ENCODE results near the gene CCL17.
"Not testable (repeated sequence)": the region's sequence is repeated elsewhere in the genome, so short reads cannot be mapped to it uniquely, and the experiment has no call there.

Gene CCL17

DNA sequence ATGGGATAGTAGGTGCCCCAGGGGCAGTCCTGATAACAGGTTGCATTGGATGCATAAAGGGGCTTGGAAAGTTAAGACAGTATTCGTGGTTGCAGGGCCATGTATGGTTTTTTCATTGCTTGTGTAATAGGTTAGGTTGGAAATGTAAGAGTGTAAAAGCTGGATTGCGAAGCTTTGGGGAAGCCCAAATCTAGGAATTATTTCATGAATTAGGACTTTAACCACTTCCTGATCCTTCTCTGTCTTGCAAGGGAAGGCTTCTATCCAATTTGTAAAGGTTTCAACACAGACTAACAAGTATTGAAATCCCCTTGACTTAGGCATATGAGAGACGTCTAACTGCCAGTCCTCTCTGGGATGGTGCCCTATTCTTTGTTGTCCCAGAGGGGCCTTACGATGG is 7.8 kb upstream of the CCL17 start:
- no peak for DNase-seq (ENCODE audit: low read depth)

DNA sequence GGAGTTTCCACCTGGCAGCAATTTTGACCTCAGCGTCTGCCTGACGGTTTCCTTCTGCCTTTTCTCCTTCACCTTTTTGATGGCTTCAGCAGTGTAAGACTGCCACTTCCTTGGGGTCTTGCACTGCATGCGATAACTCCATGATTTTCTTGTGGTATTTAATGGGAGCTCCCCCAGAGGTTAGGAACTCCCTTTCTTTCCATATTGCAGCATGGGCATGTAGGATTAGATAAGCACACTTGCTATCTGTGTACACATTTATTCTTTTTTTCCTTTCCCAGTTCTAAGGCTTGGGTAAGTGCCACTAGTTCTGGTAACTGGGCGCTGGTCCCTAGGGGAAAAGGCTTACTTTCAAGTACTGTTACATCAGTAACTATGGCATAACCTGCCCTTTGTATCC is 7.1 kb upstream of the CCL17 start:
- not testable (repeated sequence) for DNase-seq (ENCODE audit: low read depth)

DNA sequence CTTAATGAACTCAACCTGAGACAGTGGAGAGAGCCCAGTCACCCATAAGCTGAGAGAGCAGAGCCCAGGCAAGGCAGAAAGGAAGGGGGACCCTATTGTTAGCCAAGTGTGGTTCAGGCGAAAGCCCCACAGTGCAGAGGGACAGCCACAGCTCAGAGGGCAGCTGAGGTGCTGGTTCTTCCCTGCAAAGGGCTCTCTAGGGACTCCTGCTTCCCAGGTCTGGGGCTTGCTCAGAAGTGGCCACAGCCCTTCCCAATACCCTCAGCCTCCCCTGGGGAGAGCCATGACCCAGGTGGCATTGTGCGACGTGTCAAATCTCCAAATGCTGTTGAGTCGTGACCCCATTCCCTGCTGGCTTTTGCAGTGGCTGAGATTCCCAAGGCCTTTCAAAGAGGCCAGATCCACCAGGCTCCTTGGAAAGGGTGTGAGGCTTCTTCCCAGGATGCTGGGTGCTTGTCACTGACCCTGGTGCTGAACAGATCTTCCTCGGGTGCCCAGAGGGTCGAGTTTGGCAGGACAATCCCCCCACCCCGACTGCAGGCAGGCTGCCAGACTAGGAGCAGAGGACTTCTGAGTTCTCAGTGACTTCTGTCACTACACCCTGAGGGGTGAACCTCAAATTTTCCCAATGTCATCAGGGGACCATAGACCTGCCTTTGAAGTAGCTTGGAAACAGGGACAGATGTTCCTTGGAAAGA is 2.5 kb upstream of the CCL17 start:
- DNase-seq (ENCODE audit: low read depth) = no peak

DNA sequence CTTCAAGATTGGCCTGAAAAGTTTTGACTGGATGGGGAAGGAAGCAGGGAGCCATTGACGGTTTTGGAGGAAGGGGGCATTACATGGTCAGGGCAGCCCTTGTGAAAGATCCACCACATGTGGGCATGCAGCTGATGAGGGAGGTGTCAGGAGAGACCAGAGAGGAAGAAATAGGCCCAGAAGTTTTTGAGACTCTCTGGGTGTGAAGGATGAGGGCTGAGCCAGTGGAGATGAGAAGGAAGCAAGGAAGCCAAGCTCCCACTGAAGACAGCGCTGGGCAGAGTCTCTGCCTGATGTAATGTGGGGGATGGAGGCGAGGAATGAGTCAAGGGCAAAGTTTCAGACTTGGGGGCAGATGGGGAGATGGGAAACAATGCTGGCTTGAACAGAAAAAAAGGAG is 530 bp downstream of the CCL17 start:
- no peak for DNase-seq (ENCODE audit: low read depth)

DNA sequence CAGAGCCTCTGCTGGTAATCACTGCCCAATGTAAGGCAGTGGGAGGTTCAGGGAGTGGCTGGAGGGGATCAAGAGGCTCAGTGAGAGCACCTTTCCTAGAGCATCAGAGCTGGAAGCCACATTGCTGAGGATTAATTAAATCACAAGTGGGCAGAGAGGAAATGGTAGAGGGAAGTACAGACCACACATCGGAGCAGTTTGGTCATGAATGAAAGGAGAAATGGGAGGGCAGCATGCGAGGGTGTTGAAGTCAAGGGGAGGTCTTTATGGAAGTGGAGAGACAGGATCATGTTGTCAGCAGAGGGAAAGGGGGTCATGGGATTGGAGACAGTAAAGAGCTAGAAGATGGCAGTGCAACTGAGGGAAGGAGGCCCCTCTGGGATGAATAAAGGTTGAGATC is 2.3 kb downstream of the CCL17 start:
- DNase-seq (ENCODE audit: low read depth) = no peak

DNA sequence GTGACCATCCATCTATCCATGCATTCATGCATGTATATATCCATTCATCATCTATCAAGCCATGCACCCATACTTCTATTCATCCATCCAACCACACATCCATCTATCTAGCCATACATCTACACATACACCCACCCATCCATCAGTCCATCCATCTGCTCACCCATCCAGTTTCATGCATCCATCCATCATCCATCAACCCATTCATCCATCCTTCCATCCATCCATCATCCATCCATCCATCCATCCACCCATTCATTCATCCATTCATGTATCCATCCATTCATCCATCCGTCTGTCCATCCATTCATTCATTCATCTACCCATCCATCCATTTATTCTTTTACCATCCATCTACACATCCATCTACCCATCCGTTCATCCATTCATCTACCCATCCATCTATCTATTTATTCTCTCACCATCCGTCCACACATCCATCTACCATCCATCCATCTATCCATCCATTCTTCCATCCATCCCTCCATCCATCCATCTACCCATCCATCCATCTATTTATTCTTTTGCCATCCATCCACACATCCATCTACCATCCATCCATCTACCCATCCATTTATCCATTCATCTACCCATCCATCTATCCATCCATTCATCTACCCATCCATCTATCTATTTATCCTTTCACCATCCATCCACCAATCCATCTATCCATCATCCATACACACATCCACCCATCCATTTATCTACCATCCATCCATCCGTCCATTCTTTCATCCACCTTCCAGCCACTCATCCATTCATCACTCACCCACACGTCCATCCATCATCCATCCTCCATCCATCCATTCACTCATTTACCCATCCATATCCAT is 3.2 kb downstream of the CCL17 start:
- DNase-seq (ENCODE audit: low read depth) = no peak

DNA sequence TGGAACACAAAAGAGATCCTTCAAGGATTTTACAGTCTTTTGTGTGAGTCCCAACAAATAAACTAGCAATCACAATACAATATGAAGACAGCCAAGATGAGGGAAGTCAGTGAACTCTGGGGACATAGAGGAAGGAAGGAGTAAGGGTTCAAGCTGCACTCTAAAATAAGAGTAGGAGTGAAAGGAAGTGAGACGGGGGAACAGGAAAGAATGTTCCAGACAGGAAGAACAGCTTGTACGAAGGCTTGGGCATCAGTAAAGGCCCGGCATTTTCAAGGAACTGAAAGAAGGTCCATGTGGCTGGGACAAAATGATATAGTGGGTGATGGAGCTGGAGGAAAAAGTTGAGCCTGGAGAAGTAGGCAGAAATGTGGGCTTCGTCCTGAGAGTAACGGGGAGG is 4.5 kb downstream of the CCL17 start:
- no peak for DNase-seq (ENCODE audit: low read depth)

DNA sequence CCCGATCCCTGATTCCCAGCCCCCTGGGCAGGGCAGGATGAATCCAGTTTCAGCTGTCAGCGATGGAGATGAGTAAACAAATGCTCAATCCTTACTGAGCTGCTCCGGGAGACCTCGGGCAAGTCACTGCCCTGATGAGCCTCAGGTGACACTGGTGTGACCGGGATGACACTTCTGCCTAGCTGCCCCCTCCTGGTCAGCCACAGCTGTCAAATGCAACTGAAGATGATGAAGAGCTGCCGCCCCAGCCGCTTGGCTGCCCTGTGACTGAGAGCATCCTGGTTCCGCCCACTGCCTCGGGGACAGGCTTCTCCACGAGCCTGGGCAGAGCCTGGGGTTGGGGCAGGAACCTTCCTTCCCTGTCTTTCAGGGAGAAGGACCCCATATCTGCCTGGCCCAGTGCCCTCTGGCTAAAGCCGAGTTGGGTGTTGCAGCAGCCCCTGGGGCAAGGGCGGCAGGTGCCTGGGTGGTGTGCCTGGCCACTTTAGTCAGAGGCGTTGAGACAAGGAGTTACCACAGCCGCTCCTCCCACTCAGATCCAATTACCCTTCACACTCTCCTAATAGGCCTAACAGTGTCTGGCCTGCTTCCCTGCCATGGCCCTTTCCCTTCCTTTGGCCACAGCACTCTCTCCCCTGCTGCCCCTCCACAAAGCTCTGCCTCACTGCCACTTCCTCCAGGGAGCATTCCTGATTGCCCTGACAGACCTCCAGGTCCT is 5.5 kb downstream of the CCL17 start:
- no peak for DNase-seq (ENCODE audit: low read depth)

DNA sequence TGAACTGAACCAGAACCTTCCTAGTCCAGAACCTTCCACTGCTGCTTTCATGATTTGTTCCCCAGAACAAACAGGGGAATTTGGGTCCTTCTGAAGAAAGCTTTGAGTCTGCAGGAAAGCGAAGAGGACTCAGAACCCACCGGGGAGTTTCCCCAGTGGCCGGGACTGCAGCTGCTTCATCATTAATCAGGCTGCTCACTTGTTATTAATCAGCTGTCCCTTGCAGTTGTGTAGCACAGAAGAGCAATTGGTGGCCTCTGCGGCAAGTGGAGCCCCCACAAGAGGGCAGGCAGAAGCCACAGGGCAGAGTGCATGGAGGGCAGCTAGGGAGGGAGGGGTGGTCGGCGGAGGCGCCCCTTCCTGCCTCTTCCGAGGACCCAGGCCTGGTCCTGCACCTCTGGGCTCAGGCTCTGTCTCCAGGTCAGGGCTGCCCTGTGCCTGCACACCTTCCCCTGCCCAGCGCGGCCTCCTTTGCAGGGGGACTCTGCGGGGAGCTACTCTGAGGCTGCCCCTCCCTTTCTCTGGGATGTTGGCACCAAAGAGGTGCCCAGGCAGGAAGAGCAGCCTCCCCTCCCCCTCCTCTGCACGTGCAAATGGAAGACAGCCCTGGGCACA is 6.9 kb downstream of the CCL17 start:
- DNase-seq (ENCODE audit: low read depth) = no peak

DNA sequence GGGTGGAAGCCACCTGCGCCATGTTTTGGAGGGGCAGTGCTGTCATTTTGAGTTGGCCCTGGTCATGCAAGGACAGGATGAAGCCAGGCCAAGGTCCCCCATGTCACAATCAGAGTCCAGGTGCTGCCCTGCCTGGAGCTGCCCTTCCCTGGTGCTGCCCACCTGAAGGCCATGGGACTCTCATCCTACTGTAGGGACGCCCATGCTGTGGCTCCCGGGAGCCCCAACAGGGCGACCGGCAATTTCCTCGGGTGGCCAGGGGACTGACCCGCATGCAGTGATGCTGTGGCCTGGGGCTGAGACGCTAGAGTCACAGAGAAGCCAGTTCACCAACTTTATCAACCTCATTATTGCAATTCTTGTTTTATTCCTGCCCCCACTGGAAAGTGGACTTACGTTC is 8.0 kb downstream of the CCL17 start:
- no peak for DNase-seq (ENCODE audit: low read depth)

DNA sequence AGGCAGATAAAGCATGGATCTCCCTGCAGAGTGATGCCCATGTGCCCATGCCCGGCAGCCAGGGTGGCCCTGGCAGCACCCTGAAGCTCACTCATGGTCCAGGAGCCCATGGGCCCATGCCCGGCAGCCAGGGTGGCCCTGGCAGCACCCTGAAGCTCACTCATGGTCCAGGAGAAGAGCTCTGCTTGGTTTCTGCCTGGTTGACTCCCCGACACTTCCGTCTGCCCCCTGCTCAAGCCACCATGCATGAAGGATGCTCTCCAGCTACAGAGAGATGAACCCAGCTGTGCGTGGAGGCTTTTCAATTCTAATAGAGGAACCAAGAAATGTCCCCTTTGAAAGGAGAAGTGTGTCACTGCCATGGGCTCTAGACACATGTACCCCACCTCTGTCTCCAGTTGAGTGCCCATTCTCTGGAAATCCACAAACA is 8.7 kb downstream of the CCL17 start:
- no peak for DNase-seq (ENCODE audit: low read depth)

DNA sequence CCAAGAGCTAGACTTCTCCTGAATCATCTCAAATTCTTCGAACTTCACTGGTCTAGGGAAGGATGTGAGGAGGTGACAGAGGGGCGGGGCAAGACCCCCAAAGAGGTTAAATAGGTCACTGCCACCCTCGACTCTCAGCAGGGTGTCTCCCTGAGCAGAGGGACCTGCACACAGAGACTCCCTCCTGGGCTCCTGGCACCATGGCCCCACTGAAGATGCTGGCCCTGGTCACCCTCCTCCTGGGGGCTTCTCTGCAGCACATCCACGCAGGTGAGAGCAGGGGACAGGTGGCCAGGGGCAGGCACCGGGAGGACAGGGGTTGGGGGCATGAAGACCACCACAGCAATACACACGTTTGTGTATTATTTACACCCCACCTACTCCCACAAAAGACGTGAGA is 9.2 kb downstream of the CCL17 start:
- no peak for DNase-seq (ENCODE audit: low read depth)

DNA sequence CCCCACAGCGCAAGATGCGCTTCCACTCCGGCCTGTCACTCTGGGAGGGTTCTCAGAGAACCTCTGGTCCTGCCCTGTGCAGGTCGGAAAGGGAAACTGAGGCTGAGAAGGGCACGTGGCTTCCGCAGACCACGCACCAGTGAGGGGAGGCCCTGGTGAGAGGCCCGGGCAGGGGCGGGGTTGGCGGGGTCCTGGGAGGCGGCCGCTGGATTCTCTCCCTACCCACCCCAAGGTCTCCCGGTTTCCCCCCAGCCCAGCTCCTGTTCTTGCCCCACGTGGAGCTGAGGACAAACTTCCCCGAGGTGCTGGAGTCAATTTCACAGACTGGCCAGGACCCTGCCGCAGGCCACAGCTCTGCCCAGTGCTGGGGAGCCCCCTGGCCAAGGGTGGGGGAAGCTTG is 11.5 kb downstream of the CCL17 start:
- no peak for DNase-seq (ENCODE audit: low read depth)

DNA sequence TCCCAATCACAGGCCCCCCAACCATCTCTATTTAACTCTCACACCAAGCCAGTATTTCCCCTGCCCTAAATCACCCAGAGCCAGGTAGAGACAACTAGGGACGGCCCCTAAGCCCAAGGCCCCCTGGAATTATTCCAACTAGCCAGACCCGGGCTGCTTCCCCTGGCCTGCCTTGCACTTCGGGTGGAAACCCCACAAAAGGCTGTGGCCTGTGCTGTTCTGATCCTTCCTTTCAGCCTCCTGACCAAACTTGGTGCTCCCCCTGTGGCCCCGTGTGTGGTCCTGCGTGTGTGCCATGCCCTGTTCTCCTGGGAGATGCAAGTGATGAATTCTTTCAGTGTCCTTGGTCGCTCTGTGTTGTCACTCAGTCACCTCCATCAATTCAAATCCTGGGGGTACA is 14.9 kb downstream of the CCL17 start:
- no peak for DNase-seq (ENCODE audit: low read depth)

DNA sequence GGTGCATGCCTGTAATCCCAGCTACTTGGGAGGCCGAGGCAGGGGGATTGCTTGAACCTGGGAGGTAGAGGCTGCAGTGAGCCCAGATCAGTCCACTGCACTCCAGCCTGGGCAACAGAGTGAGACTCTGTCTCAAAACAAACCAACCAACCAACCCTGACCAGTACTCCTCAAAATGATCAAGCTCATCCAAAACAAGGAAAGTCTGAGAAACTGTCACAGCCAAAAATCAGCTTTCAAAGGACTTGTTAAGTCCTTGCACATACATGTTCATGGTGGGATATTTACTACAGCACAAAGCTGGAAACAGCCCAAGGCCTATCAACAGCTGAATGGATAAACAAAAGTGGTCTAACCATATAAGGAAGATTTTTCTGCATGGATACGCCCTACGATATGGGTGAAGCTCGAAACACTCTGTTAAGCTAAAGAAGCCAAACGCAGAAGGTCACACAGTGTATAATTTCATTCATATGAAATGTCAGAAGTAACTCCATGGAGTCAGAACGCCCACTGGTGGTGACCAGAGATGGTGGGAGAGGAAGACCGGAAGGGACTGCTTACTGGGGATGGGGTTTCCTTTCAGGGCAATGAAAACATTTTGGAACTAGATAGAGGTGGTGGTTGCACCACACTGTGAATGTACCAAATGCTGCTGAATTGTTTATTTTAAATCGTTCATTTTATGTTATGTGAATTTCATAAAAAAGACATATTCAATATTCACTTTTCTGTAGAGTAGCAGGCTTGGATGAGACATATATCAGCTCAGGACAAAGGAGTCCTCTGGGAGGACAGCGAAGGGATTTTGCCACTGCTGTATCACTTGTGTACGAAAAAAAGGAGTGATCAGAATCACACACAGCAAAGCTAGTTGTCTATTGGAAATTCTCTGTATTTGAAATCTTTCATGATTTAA is 17.7 kb downstream of the CCL17 start:
- no peak for DNase-seq (ENCODE audit: low read depth)

DNA sequence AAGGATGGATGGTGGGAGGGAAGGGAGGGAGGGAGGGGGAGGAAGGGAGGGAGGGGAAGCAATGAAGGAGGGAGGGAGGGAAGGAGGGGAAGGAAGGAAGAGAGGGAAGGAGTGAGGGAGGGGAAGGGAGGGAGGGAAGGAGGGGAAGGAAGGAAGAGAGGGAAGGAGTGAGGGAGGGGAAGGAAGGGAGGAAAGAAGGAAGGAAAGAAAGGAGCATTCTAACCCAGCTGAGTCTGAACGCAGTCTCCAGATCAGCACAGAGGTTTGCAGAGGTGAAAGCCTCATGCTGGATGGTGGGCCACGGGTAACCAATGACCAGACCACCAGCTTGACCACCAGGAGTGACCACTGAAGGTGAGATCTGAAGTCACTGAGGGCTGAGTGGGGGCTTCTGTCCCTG is 18.6 kb downstream of the CCL17 start:
- DNase-seq (ENCODE audit: low read depth) = no peak

DNA sequence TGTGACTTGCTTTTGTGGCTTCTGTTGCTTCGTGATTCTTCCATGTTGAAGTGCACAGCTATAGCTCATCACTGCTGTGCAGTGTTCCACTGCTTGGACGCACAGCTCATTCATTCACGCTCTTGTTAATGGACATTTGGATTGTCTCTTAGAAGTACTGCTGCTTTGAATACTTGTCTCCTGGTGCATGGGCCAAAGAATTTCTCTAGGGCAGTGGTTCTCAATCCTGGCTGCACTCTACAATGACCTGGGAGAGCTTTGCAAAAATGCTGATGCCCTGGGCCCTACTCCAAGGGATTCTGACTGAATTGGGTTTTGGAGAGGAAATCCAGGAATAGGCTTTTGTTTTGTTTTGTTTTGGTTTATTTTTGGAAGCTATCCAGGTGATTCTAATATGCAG is 20.0 kb downstream of the CCL17 start:
- no peak for DNase-seq (ENCODE audit: low read depth)

DNA sequence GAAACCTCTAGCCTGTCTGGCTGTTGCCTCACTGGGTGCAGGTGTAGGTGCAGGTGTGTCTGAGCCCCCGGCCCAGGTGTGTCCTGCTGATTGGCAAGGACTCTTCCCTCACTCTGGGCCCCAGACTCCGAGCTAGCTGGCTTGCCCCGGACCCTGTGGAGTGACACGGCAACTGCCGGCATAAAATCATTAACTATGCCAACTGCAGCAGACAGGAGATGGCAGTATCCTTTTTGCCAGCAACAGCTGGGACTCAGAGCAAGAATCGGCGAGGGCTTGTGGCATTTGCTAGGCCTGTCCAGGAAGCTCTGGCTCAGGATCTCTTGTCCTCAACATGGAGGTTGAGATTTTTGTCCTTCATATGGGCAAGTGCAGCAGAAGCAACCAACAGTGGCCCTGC is 21.8 kb downstream of the CCL17 start:
- no peak for DNase-seq (ENCODE audit: low read depth)

DNA sequence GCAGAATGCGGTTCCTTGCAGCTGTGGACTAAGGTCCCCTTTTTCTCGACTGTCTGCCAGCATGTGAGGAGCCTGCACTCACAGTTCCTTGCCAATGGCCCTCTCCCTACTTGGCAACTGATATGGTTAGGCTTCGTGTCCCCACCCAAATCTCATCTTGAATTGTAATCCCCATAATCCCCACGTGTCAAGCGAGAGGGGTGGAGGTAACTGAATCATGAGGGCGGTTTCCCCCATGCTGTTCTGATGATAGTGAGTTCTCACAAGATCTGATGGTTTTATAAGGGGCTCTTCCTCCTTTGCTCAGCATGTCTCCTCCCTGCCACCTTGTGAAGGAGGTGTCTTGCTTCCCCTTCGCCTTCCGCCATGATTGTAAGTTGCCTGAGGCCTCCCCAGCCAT is 22.7 kb downstream of the CCL17 start:
- no peak for DNase-seq (ENCODE audit: low read depth)

DNA sequence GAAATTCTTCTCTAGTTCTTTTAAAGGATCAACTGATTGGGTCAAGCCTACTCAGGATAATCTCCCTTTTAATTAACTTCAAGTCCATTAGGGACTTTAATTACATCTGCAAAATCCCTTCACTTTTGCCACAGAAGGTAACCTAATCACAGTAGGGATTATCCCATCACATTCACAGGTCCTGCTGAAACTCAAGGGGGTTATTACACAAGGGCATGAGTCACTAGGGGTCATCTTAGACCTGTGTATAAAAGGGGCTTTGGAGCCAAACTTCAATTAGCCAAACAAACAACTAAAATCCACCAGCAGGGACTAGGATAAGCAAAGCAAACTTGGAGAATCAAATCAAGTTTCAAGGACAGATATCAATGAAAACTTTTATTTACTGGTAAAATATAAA is 23.3 kb downstream of the CCL17 start:
- DNase-seq (ENCODE audit: low read depth) = no peak

DNA sequence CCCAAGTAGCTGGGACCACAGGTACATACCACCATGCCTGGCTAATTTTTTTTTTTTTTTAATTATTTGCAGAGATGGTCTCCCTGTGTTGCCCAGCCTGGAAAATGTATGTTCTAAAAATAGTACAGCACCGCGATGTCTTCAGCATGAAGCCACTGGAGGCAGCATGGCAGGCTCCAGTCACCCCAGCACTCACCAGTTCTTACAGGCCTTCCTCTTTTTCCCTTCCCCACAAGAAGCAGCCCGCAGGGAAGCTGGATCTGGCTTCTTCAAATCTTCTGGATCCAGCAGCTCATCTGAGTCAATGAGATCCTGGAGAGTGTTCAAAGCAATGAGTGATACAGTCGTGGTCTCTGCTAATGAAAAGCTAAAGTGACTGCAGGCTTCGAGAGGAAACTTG is 26.4 kb downstream of the CCL17 start:
- DNase-seq (ENCODE audit: low read depth) = no peak

DNA sequence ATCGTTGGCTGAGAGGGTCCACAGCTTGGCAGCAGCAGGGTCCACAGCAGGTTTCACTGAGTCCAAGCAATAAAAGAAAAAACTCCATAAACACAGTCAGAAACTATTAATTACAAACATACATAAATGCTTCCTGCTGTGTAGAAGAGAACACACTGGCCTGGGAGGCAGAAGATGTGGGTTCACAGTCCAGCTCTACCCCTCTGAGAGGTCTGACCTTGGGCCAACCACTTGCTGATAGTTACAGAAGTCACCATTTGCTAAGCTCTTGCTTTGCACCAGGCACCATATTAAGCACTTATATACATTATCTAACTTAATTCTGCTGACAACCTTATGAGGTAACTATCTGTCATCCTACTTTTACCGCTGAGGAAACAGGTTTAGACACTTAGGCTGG is 27.9 kb downstream of the CCL17 start:
- DNase-seq (ENCODE audit: low read depth) = no peak

Data from CMK (cell line).